ENCODE measurements around the gene GOSR1.

GOSR1 gene

DNA sequence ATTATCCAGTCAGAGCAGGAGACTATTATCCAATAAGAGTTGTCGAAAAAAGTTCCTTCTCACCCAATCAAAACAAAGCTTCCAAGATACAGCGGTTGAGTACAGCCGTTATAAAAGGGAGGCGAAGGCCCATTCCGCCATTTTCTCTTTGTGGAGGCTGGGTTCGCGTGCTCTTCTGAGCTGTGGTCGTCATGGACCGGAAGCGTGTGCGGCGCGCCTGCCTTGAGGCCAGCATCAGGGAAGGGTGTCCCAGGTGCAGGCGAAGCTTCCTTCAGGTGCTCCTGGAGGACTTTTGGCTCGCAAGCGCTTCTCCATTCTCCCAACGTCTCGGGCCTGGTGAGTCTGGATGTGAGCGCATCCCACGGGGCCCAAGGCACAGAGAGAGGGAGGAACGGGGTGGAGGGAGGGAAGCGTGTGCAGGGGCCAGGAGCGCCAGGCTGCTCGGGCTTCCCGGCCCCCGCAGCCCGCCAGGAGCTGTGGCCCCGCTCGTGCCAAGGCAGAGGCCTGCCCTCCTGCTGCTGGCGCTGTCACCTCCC, 99.2 kb downstream of the GOSR1 start:
- no peak for DNase-seq
